Coronary artery (tissue), 2 donors: ENCODE results near the gene COL9A3.

Experiments used
- DNase-seq: peaks from one replicate; pipeline ENCODE4 v3.0.0-alpha.2; 2017; ENCODE audit warnings: low spot score
- H3K27ac ChIP-seq, 2 donors: fragments of 200-600 bp; sonication (generic); one replicate each; pipeline ENCODE4 v1.5.1; 2016 to 2019
- H3K4me3 ChIP-seq: fragments of 200-600 bp; sonication (generic); 2 replicates; pipeline ENCODE4 v1.5.1; 2016; ENCODE audit warnings: mild to moderate bottlenecking, moderate library complexity
- TF ChIP-seq, protein P1 (sequence below): fragments of 200-600 bp; sonication (generic); IDR thresholded peaks from one replicate; pipeline ENCODE4 v1.5.1; 2019; ENCODE audit warnings: antibody characterized with exemption

Gene COL9A3

DNA sequence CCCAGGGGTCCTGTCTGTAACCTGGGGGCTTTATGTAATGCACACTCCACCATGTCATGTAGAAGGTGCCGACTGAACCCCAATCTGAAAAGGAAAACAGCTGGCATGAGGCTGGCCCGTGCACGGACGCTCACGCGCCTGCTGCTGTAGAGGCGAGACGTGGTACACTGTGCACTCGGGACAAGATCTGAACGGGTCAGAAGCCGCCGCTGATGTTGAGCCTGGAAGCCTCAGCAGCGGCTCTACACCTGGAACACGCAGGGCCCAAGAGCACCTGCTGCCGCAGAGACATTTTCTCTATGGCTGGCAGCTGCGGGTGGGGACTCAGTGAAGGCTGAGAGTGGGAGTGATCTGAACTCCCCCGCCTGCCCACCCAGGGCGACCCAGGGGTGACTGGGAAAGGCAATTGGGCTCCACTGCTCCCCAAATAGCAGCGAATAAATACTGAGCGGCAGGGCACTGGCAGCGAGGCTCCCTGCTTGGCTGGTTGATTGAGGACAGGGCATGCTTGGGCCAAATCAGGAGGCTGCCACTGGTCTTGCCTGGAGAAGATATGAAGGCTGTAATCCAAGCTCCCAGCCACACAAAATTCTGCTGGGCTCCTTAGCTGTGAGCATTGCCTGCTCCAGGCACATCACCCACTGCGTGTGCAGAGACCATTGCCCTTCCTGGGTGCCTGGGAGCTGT is 14.7 kb upstream of the COL9A3 start:
- H3K27ac ChIP-seq: peak overlapping the region in 1 of 2 donors; percentile 36
- no peak overlapping the region for H3K4me3 ChIP-seq
- DNase-seq: no peak
- TF ChIP-seq, protein P1, sequence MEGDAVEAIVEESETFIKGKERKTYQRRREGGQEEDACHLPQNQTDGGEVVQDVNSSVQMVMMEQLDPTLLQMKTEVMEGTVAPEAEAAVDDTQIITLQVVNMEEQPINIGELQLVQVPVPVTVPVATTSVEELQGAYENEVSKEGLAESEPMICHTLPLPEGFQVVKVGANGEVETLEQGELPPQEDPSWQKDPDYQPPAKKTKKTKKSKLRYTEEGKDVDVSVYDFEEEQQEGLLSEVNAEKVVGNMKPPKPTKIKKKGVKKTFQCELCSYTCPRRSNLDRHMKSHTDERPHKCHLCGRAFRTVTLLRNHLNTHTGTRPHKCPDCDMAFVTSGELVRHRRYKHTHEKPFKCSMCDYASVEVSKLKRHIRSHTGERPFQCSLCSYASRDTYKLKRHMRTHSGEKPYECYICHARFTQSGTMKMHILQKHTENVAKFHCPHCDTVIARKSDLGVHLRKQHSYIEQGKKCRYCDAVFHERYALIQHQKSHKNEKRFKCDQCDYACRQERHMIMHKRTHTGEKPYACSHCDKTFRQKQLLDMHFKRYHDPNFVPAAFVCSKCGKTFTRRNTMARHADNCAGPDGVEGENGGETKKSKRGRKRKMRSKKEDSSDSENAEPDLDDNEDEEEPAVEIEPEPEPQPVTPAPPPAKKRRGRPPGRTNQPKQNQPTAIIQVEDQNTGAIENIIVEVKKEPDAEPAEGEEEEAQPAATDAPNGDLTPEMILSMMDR: no peak

DNA sequence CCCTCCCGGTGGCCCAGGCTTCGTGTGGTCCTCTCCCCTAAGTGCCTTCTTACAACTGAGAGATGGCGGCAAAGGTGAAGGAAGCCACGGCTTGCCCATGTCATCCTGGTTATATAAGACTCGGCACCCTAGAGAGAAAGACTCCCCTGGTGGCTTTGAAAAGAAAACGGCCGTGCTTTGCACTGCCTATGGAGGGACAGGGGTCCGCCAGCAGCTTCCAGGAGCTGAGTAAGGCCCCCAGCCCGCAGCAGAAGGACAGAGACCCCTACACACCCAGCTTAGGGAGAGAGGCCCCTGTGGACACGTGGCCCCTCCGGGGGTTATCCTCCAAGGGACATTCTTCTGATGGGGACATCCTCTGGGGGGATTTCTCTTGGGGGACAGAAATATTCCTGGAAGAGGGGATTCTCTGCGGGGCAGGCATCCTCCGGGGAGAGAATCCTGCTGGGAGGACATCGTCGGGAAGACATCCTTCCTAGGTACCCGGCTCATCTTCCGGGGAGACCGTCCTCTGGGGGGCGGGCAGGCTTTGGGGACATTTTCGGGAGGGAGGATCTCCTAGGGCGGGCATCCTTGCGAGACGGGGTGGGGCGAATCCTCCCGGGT is 12.7 kb upstream of the COL9A3 start:
- Histone ChIP-seq H3K27ac (peak overlapping the region; percentile 86 to 94), H3K4me3 (peak overlapping the region; percentile 95)
- TF ChIP-seq, protein P1: no peak
- DNase-seq: no peak

DNA sequence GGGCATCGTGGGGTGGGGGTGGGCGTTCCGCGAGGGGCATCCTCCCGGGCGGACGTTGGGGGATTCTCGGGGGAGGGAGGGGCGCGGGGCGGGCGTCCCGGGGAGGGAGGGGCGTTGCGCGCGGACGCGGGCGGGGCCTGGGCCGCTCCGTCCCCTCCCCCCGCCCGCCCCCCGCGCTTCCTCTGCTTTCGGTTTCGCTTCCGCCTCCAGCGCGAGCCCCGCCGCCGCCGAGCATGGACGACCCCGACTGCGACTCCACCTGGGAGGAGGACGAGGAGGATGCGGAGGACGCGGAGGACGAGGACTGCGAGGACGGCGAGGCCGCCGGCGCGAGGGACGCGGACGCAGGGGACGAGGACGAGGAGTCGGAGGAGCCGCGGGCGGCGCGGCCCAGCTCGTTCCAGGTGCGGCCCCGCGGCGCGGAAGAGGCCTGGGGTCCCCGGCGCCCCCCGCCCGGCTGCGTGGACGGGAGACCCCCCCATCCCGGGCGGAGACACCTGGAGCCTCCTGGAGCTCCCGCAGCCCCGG is 12.2 kb upstream of the COL9A3 start, which contains the start of gene OGFR:
OGFR (plus strand) TSS at position 209 of the 528 bp plus-strand sequence; CDS start at position 234, 25 bp downstream.
- TF ChIP-seq, protein P1: no peak
- Histone ChIP-seq H3K4me3 (peak within 1 kb of the TSS; percentile 95), H3K27ac (peak within 1 kb of the TSS; percentile 86 to 94)
- no peak for DNase-seq

DNA sequence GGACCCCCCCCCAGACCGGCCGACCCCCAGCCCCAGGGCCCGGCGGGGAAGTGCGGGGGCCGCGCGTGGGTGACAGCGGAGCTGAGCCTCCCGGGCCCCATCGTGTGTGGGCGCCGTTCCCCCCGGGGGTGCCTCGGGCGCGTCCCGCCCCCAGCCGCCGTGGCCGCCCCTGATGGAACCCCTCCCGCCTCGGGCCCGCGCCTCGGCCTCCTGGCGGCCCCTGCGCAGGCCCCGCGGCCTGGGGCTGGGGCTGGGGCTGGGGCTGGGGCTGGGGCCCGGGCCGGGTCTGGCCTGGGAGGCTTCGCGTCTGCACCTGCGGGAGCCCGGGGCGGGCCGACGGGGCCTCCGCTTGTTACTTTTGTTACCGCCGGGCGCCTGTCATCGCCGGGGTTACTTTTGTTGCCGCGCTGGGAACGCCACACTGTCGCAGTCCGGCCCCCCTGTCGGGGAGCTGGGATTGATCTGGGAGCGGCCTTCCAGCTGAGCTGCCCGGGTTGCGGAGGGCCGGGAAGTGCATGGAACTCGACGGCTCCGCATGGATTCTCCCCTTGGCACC is 11.6 kb upstream of the COL9A3 start:
- Histone ChIP-seq H3K4me3 (peak overlapping the region; percentile 95), H3K27ac (peak overlapping the region; percentile 86 to 94)
- no peak for DNase-seq
- TF ChIP-seq, protein P1: no peak

- Histone ChIP-seq H3K4me3 (peak overlapping the region; percentile 95), H3K27ac (peak overlapping the region; percentile 86 to 94)
- DNase-seq: no peak
- TF ChIP-seq, protein P1: no peak
Observed at GRCh38 chr20:62805711-62806382, 11.0 kb upstream of the COL9A3 start.

GRCh38 chr20:62806383-62807050 is 10.3 kb upstream of the COL9A3 start:
- Histone ChIP-seq H3K4me3 (peak overlapping the region; percentile 95), H3K27ac (peak overlapping the region in 1 of 2 donors; percentile 94)
- TF ChIP-seq, protein P1: no peak
- no peak for DNase-seq
